Keratinocyte (primary cell): ENCODE data around the gene MIS18A. TPM values are rescaled to one million over a fixed set of nuclear protein-coding genes. Genes with fewer than 3 reads are reported as not detected.

Source experiments
- DNase-seq: peaks from one replicate; pipeline ENCODE4 v3.0.0-alpha.2; 2011; ENCODE audit warnings: low read depth, missing footprints, low spot score
- FAIRE-seq: peaks from 2 replicates; lab custom pipeline; 2011; peaks lifted over from hg19 to GRCh38; lab: Jason Lieb, UNC
- H2AFZ ChIP-seq: 2 replicates; pipeline ENCODE4 v1.6.0; 2012; ENCODE audit warnings: low read length, control low read depth, inconsistent platforms; ENCODE audit not compliant: control insufficient read depth
- H3K27ac ChIP-seq: 2 replicates; pipeline ENCODE4 v1.5.1; 2011; ENCODE audit warnings: low read length; ENCODE audit not compliant: control insufficient read depth, insufficient read depth
- H3K27me3 ChIP-seq: 3 replicates; pipeline ENCODE4 v1.6.0; 2011; ENCODE audit warnings: low read length; ENCODE audit not compliant: control insufficient read depth, insufficient read depth; ENCODE audit errors: extremely low read depth
- H3K36me3 ChIP-seq, 2 experiments: 2 replicates in 1 of 2; 3 replicates in 1 of 2; pipeline ENCODE4 v1.5.1; 2011; ENCODE audit warnings: low read length in 2 of 2, mild to moderate bottlenecking in 1 of 2; ENCODE audit not compliant: control insufficient read depth in 2 of 2, insufficient read depth in 2 of 2; ENCODE audit errors: extremely low read depth in 1 of 2
- H3K4me1 ChIP-seq: 3 replicates; pipeline ENCODE4 v1.5.1; 2011; ENCODE audit warnings: low read length; ENCODE audit not compliant: control insufficient read depth, insufficient read depth; ENCODE audit errors: extremely low read depth
- H3K4me2 ChIP-seq: 3 replicates; pipeline ENCODE4 v1.6.0; 2011; ENCODE audit warnings: low read depth, low read length; ENCODE audit not compliant: control insufficient read depth, insufficient read depth; ENCODE audit errors: extremely low read depth
- H3K4me3 ChIP-seq, 3 experiments: fragments of 200-600 bp in 1 of 3; sonication (generic) in 1 of 3; 2 replicates in 2 of 3; 3 replicates in 1 of 3; pipeline ENCODE4 v1.5.1; 2011 to 2016; ENCODE audit warnings: low read length in 3 of 3, mild to moderate bottlenecking in 3 of 3, control low read depth in 2 of 3, inconsistent platforms in 1 of 3, low read depth in 1 of 3, mixed read lengths in 1 of 3, mixed run types in 1 of 3, moderate library complexity in 1 of 3; ENCODE audit not compliant: control insufficient read depth in 2 of 3, insufficient read depth in 2 of 3; ENCODE audit errors: extremely low read depth in 1 of 3
- H3K79me2 ChIP-seq: 2 replicates; pipeline ENCODE4 v1.6.0; 2012; ENCODE audit warnings: low read length; ENCODE audit not compliant: control insufficient read depth, insufficient read depth
- H3K9ac ChIP-seq: 3 replicates; pipeline ENCODE4 v1.6.0; 2011; ENCODE audit warnings: low read length; ENCODE audit not compliant: control insufficient read depth, insufficient read depth; ENCODE audit errors: extremely low read depth
- H3K9me1 ChIP-seq: 3 replicates; pipeline ENCODE4 v1.6.0; 2011; ENCODE audit warnings: low read length; ENCODE audit not compliant: control insufficient read depth, insufficient read depth; ENCODE audit errors: extremely low read depth
- H3K9me3 ChIP-seq: 2 replicates; pipeline ENCODE4 v1.5.1; 2012; ENCODE audit warnings: low read depth, low read length; ENCODE audit not compliant: control insufficient read depth
- H4K20me1 ChIP-seq: 3 replicates; pipeline ENCODE4 v1.6.0; 2011; ENCODE audit warnings: low read length; ENCODE audit not compliant: control insufficient read depth, insufficient read depth; ENCODE audit errors: extremely low read depth
- EZH2 ChIP-seq: IDR thresholded peaks from one replicate; pipeline ENCODE4 v1.6.1; 2012; ENCODE audit warnings: inconsistent platforms, mild to moderate bottlenecking, low read length, moderate library complexity
- dilution Hi-C: fragments of 300-500 bp; cut with MboI; formaldehyde crosslinking; loops from one replicate; pipeline ENCODE4 v1.7.0; 2020; ENCODE audit warnings: low sequenced_read_pairs; ENCODE audit not compliant: extremely low pct_ligation_motif_present
- polyA plus RNA-seq, 5 experiments: library from polyadenylated mRNA; depleted of rRNA in 3 of 5; stranded (reverse) in 3 of 5; stranded (forward) in 1 of 5; unstranded in 1 of 5; fragments of >200 nt; gene quantifications; 1 replicate in 1 of 5; 2 replicates in 3 of 5; 3 replicates in 1 of 5; pipeline versions ENCODE4 v1.2.1 to v1.2.3, GENCODE V29; 2011 to 2012; ENCODE audit warnings: missing spikeins in 2 of 5, low read depth in 1 of 5, low replicate concordance in 1 of 5
- TF ChIP-seq, protein P1 (sequence below), 3 experiments: IDR thresholded peaks in 1 of 3; conservative IDR thresholded peaks in 1 of 3; optimal IDR thresholded peaks in 1 of 3; 2 replicates in 2 of 3; 3 replicates in 1 of 3; pipeline versions ENCODE3 to v1.5.1; 2011; ENCODE audit warnings: low read length in 3 of 3, mild to moderate bottlenecking in 3 of 3, moderate library complexity in 2 of 3, control low read depth in 1 of 3, inconsistent platforms in 1 of 3; ENCODE audit not compliant: insufficient read depth in 2 of 3; ENCODE audit errors: extremely low read depth in 1 of 3

MIS18A gene
- polyA plus RNA-seq, 1 donor (not counting 4 experiments of a cell fraction or from before 2014, with no cell fraction given) = 12.1 TPM

DNA sequence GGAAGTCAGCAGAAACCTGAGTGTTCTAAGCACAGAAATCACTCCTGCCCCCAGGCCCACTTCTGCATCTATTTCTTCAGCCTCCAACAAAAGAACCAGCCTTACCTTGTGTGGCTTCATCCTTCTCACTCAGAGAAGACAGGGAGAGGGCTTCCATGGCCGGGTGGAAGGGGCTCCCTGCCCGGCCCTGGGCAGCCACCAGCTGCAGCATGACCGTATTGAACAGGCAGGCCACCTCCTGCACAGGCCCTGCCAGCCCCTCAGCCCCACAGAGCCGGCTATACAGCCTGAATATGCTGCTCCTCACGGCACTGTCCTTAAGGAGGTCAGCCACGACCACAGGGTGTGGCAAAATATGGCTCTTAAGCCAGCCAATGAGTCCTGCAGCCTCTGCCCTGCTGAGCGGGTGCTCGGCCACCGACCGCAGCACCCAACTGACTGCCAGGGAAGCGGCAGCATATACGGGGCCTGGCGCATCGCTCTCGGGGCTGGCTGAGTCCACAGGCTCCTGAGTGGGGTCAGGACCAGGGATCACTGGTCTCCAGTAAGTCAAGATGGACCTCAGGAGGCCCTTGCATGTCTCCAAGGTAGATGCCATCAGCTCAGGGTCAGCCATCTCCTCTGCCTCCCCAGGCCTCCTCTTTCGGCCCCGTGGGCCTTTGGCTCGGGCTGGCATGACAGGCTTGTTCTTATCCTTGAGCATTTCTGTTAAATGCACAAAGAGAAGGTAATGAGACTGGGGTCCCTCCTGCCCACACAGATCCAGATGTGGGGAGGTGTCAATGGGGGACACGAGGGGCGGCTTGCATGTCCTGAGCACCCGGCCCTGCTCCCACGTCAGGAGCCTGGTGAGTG lies 37.7 kb upstream of the MIS18A start:
- no peaks in the 10 kb centered on the region for H3K4me1 ChIP-seq
- H3K9ac ChIP-seq = no peak overlapping the region
- FAIRE-seq (no peak), DNase-seq (no peak)
- no peak overlapping the region for H3K27ac ChIP-seq
- H4K20me1 ChIP-seq = no peaks in the 10 kb centered on the region
- no peak overlapping the region for H3K4me3 ChIP-seq
- TF ChIP-seq EZH2 = no peak
- TF ChIP-seq, protein P1, sequence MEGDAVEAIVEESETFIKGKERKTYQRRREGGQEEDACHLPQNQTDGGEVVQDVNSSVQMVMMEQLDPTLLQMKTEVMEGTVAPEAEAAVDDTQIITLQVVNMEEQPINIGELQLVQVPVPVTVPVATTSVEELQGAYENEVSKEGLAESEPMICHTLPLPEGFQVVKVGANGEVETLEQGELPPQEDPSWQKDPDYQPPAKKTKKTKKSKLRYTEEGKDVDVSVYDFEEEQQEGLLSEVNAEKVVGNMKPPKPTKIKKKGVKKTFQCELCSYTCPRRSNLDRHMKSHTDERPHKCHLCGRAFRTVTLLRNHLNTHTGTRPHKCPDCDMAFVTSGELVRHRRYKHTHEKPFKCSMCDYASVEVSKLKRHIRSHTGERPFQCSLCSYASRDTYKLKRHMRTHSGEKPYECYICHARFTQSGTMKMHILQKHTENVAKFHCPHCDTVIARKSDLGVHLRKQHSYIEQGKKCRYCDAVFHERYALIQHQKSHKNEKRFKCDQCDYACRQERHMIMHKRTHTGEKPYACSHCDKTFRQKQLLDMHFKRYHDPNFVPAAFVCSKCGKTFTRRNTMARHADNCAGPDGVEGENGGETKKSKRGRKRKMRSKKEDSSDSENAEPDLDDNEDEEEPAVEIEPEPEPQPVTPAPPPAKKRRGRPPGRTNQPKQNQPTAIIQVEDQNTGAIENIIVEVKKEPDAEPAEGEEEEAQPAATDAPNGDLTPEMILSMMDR (optimal IDR thresholded peaks at IDR 0.05 in 1 of 3, IDR thresholded peaks at IDR 0.05 in 1 of 3, conservative IDR thresholded peaks at IDR 0.05 in 1 of 3; ENCODE audit: extremely low read depth in 1 of 3, insufficient read depth in 2 of 3, low read length in 3 of 3) = no peak
- no peaks in the 10 kb centered on the region for H3K9me1 ChIP-seq
- no peak overlapping the region for H3K4me2 ChIP-seq
- no peaks in the 10 kb centered on the region for H3K9me3 ChIP-seq
- dilution Hi-C loops = no loop called here
- H3K27me3 ChIP-seq = no peaks in the 10 kb centered on the region
- no peaks in the 10 kb centered on the region for H3K79me2 ChIP-seq
- H2AFZ ChIP-seq = no peak overlapping the region
- peaks cover 56 to 57% of the 10 kb centered on the region in 2 experiments for H3K36me3 ChIP-seq

GRCh38 chr21:32315511-32316281 lies 36.8 kb upstream of the MIS18A start:
- Histone ChIP-seq H3K4me3 (no peak overlapping the region), H3K9ac (no peak overlapping the region), H3K9me1 (no peaks in the 10 kb centered on the region), H3K27ac (no peak overlapping the region), H3K27me3 (no peaks in the 10 kb centered on the region), H4K20me1 (no peaks in the 10 kb centered on the region), H2AFZ (no peak overlapping the region), H3K36me3 (peaks cover 52 to 53% of the 10 kb centered on the region in 2 experiments), H3K9me3 (no peaks in the 10 kb centered on the region), H3K4me1 (no peaks in the 10 kb centered on the region), H3K4me2 (no peak overlapping the region), H3K79me2 (no peaks in the 10 kb centered on the region)
- TF ChIP-seq EZH2 = no peak
- TF ChIP-seq, protein P1 (optimal IDR thresholded peaks at IDR 0.05 in 1 of 3, IDR thresholded peaks at IDR 0.05 in 1 of 3, conservative IDR thresholded peaks at IDR 0.05 in 1 of 3; ENCODE audit: extremely low read depth in 1 of 3, insufficient read depth in 2 of 3, low read length in 3 of 3) = no peak
- dilution Hi-C loops = no loop called here
- FAIRE-seq (no peak), DNase-seq (no peak)
